Lung (tissue), 12 donors: ENCODE measurements around the gene SLCO3A1. TPM values are rescaled to one million over a fixed set of nuclear protein-coding genes. Genes with fewer than 3 reads are reported as not detected.
A peak's percentile ranks its signal among the peaks of the same experiment; 100 is the strongest.

Experiments
- ATAC-seq: fragments of 200-7000 bp; cut with Tn5 transposase; one replicate; pipeline ENCODE4 v1.9.1; 2020; ENCODE audit warnings: moderate number of reproducible peaks; ENCODE audit not compliant: insufficient read depth, low FRiP score
- DNase-seq, 3 donors: peaks; one replicate each; pipeline ENCODE4 v3.0.0-alpha.2; 2013 to 2017
- H3K27ac ChIP-seq, 2 donors: one replicate each; pipeline ENCODE4 v1.5.1; 2013; ENCODE audit warnings: mild to moderate bottlenecking in 2 of 2, moderate library complexity in 2 of 2, control low read depth in 1 of 2, inconsistent platforms in 1 of 2, low read depth in 1 of 2, low read length in 1 of 2
- H3K27me3 ChIP-seq, 3 donors: one replicate each; pipeline ENCODE4 v1.5.1; 2013; ENCODE audit warnings: low read length in 2 of 3; ENCODE audit not compliant: control insufficient read depth in 3 of 3, insufficient read depth in 3 of 3
- H3K36me3 ChIP-seq, 4 donors: one replicate each; pipeline ENCODE4 v1.5.1; 2013; ENCODE audit warnings: low read length in 4 of 4, mild to moderate bottlenecking in 1 of 4, moderate library complexity in 1 of 4; ENCODE audit not compliant: control insufficient read depth in 4 of 4, insufficient read depth in 4 of 4
- H3K4me1 ChIP-seq, 5 donors: one replicate each; pipeline ENCODE4 v1.5.1; 2013; ENCODE audit warnings: low read length in 5 of 5, mild to moderate bottlenecking in 2 of 5, moderate library complexity in 1 of 5; ENCODE audit not compliant: control insufficient read depth in 5 of 5, insufficient read depth in 5 of 5
- H3K4me3 ChIP-seq: one replicate; pipeline ENCODE4 v1.5.1; 2013; ENCODE audit warnings: mild to moderate bottlenecking, control low read depth, moderate library complexity
- H3K9ac ChIP-seq, 2 donors: one replicate each; pipeline ENCODE4 v1.5.1; 2013; ENCODE audit warnings: low read length in 2 of 2, control low read depth in 1 of 2; ENCODE audit not compliant: insufficient read depth in 1 of 2
- H3K9me3 ChIP-seq, 4 donors: one replicate each; pipeline ENCODE4 v1.5.1; 2013; ENCODE audit warnings: low read length in 3 of 4, mild to moderate bottlenecking in 1 of 4, moderate library complexity in 1 of 4; ENCODE audit not compliant: control insufficient read depth in 4 of 4, insufficient read depth in 3 of 4
- CTCF ChIP-seq: IDR thresholded peaks from 2 replicates; pipeline ENCODE4 v1.5.1; 2012; ENCODE audit warnings: mild to moderate bottlenecking; ENCODE audit errors: control extremely low read depth, extremely low read depth
- WGBS, 2 donors: extraction: QIAGEN DNeasy Blood & Tissue Kit; methylation state at CpG; one replicate each; pipeline ENCODE4 v1.1.7; 2013; 5-methylcytosine and 5-hydroxymethylcytosine counted together
- polyA plus RNA-seq, 2 donors: library from polyadenylated mRNA; stranded (reverse); fragments of 200-250 nt; gene quantifications; one replicate each; pipeline ENCODE4 v1.2.1, GENCODE V29; 2013
- total RNA-seq, 2 donors: library from RNA; depleted of rRNA in 1 of 2; stranded (reverse); fragments of >200 nt in 1 of 2; gene quantifications; one replicate each; pipeline ENCODE4 v1.2.1, GENCODE V29; 2014 to 2021
- donor health status: control.
- donor health status: control.
- donor health status: Bipolar disorder and iron deficiency.
- donor health status: healthy.
- donor health status: DM: yes; HTN: yes; CAD: no.

SLCO3A1 gene
- total and polyA plus RNA-seq, 4 donors = 20.5 to 56.3 (median 33.5) TPM

- DNase-seq (peak; percentile 59 to 84 (median 81)), ATAC-seq (peak; percentile 66)
- TF ChIP-seq CTCF = peak; percentile 58
- no peak overlapping the region for H3K9ac ChIP-seq
- no peak overlapping the region for H3K4me3 ChIP-seq
- peaks cover 0 to 4% (median 1%) of the 10 kb centered on the region in 4 donors for H3K36me3 ChIP-seq
- 39 to 45% methylated on average over 17 of the region's 17 CpGs for WGBS, 2 donors
- H3K4me1 ChIP-seq = peaks cover 0 to 6% (median 0%) of the 10 kb centered on the region in 5 donors
- H3K27ac ChIP-seq = no peak overlapping the region
- no peaks in the 10 kb centered on the region for H3K9me3 ChIP-seq
- no peaks in the 10 kb centered on the region for H3K27me3 ChIP-seq
Measured at GRCh38 chr15:92097474-92098178, 244.1 kb downstream of the SLCO3A1 start.

GRCh38 chr15:92098869-92099268, 245.4 kb downstream of the SLCO3A1 start:
- 81 to 91% methylated on average over 5 of the region's 5 CpGs for WGBS, 2 donors
- TF ChIP-seq CTCF = no peak
- H3K9ac ChIP-seq = no peak overlapping the region
- no peak overlapping the region for H3K4me3 ChIP-seq
- H3K36me3 ChIP-seq = peaks cover 0 to 4% (median 1%) of the 10 kb centered on the region in 4 donors
- peak; percentile 76 to 89 (median 84) for DNase-seq
- no peaks in the 10 kb centered on the region for H3K27me3 ChIP-seq
- ATAC-seq = no peak
- H3K4me1 ChIP-seq = peaks cover 0 to 6% (median 0%) of the 10 kb centered on the region in 5 donors
- no peak overlapping the region for H3K27ac ChIP-seq
- H3K9me3 ChIP-seq = no peaks in the 10 kb centered on the region

GRCh38 chr15:92100301-92100700, 246.8 kb downstream of the SLCO3A1 start:
- H3K36me3 ChIP-seq = peaks cover 0 to 9% (median under 1%) of the 10 kb centered on the region in 4 donors
- H3K9me3 ChIP-seq = no peaks in the 10 kb centered on the region
- TF ChIP-seq CTCF = no peak
- no peak for DNase-seq
- H3K27ac ChIP-seq = no peak overlapping the region
- H3K27me3 ChIP-seq = no peaks in the 10 kb centered on the region
- no peak overlapping the region for H3K4me3 ChIP-seq
- no peak overlapping the region for H3K9ac ChIP-seq
- peaks cover 0 to 6% (median 2%) of the 10 kb centered on the region in 5 donors for H3K4me1 ChIP-seq
- WGBS, 2 donors = 93 to 94% methylated on average over 2 of the region's 2 CpGs
- ATAC-seq = no peak
